Neuronal stem cell (in vitro differentiated cells): ENCODE results near the gene RRBP1.

Source experiments
- DNase-seq: peaks from one replicate; pipeline ENCODE4 v3.0.0-alpha.2; 2013; ENCODE audit warnings: low spot score
- H2AFZ ChIP-seq: one replicate; pipeline ENCODE4 v1.6.1; 2013; ENCODE audit warnings: mild to moderate bottlenecking, low read length, inconsistent platforms
- H2AK5ac ChIP-seq: 2 replicates; pipeline ENCODE4 v1.6.1; 2013; ENCODE audit warnings: low read depth, mild to moderate bottlenecking, inconsistent platforms, low read length, moderate library complexity, mixed read lengths
- H2BK120ac ChIP-seq: 2 replicates; pipeline ENCODE4 v1.6.1; 2013; ENCODE audit warnings: low read depth, mild to moderate bottlenecking, inconsistent platforms, low read length, moderate library complexity, mixed read lengths
- H2BK12ac ChIP-seq: one replicate; pipeline ENCODE4 v1.6.1; 2013; ENCODE audit warnings: low read length, inconsistent platforms
- H2BK15ac ChIP-seq: 2 replicates; pipeline ENCODE4 v1.6.1; 2013; ENCODE audit warnings: mild to moderate bottlenecking, low read length, inconsistent platforms, mixed read lengths
- H2BK5ac ChIP-seq: one replicate; pipeline ENCODE4 v1.6.1; 2013; ENCODE audit warnings: inconsistent platforms, mild to moderate bottlenecking, low read length, moderate library complexity
- H3K14ac ChIP-seq: one replicate; pipeline ENCODE4 v1.6.1; 2013; ENCODE audit warnings: low read length, inconsistent platforms
- H3K18ac ChIP-seq: 2 replicates; pipeline ENCODE4 v1.6.1; 2013; ENCODE audit warnings: low read length, inconsistent platforms
- H3K23ac ChIP-seq: 2 replicates; pipeline ENCODE4 v1.6.1; 2013; ENCODE audit warnings: low read depth, mild to moderate bottlenecking, mixed read lengths, low read length, inconsistent platforms; ENCODE audit not compliant: poor library complexity
- H3K27ac ChIP-seq: replicated peaks from 3 replicates; pipeline ENCODE4 v1.5.1; 2013; ENCODE audit warnings: low read length, inconsistent platforms
- H3K27me3 ChIP-seq, 3 experiments: 2 replicates each; pipeline ENCODE4 v1.6.1; 2013; ENCODE audit warnings: low read length in 3 of 3, mild to moderate bottlenecking in 2 of 3, inconsistent platforms in 1 of 3, low read depth in 1 of 3, mixed read lengths in 1 of 3, moderate library complexity in 1 of 3; ENCODE audit not compliant: control insufficient read depth in 3 of 3, insufficient read depth in 3 of 3
- H3K36me3 ChIP-seq, 2 donors: replicated peaks in 1 of 2; 2 replicates each; pipeline ENCODE4 v1.6.1; 2013; ENCODE audit warnings: low read length in 2 of 2; ENCODE audit not compliant: control insufficient read depth in 2 of 2, insufficient read depth in 2 of 2
- H3K4ac ChIP-seq: 2 replicates; pipeline ENCODE4 v1.6.1; 2013; ENCODE audit warnings: inconsistent platforms, mild to moderate bottlenecking, low read length, moderate library complexity
- H3K4me1 ChIP-seq, 2 donors: 1 replicate in 1 of 2; 2 replicates in 1 of 2; pipeline ENCODE4 v1.6.1; 2013; ENCODE audit warnings: low read length in 2 of 2, low read depth in 1 of 2; ENCODE audit not compliant: control insufficient read depth in 2 of 2, insufficient read depth in 1 of 2
- H3K4me2 ChIP-seq: one replicate; pipeline ENCODE4 v1.6.1; 2013; ENCODE audit warnings: mild to moderate bottlenecking, low read length, inconsistent platforms; ENCODE audit not compliant: insufficient read depth, poor library complexity, severe bottlenecking
- H3K4me3 ChIP-seq, 2 donors: 2 replicates each; pipeline ENCODE4 v1.5.1; 2013; ENCODE audit warnings: low read length in 2 of 2, mild to moderate bottlenecking in 2 of 2, inconsistent platforms in 1 of 2, moderate library complexity in 1 of 2
- H3K79me1 ChIP-seq: one replicate; pipeline ENCODE4 v1.6.1; 2013; ENCODE audit warnings: low read depth, mild to moderate bottlenecking, inconsistent platforms, low read length, moderate library complexity
- H3K9ac ChIP-seq: one replicate; pipeline ENCODE4 v1.6.1; 2013; ENCODE audit warnings: mild to moderate bottlenecking, low read depth, low read length, inconsistent platforms; ENCODE audit not compliant: poor library complexity
- H3K9me3 ChIP-seq, 2 donors: replicated peaks in 1 of 2; 2 replicates each; pipeline versions ENCODE3 to v1.6.1; 2013; ENCODE audit warnings: low read length in 2 of 2, mild to moderate bottlenecking in 2 of 2, inconsistent platforms in 1 of 2, low read depth in 1 of 2, mixed read lengths in 1 of 2, moderate library complexity in 1 of 2; ENCODE audit not compliant: control insufficient read depth in 2 of 2, insufficient read depth in 1 of 2
- H4K8ac ChIP-seq: one replicate; pipeline ENCODE4 v1.6.1; 2013; ENCODE audit warnings: low read depth, mild to moderate bottlenecking, inconsistent platforms, low read length, moderate library complexity
- H4K91ac ChIP-seq: one replicate; pipeline ENCODE4 v1.6.1; 2013; ENCODE audit warnings: low read length, low read depth, mild to moderate bottlenecking, inconsistent platforms; ENCODE audit not compliant: poor library complexity
- WGBS, 2 donors: extraction: QIAGEN DNeasy Blood & Tissue Kit; methylation state at CpG; one replicate each; pipeline ENCODE4 v1.1.7; 2013; ENCODE audit warnings: missing lambda C conversion rate in 2 of 2, mixed read lengths in 1 of 2; ENCODE audit not compliant: insufficient read length in 2 of 2, insufficient replicate concordance in 1 of 2; ENCODE audit errors: extremely low coverage in 2 of 2; 5-methylcytosine and 5-hydroxymethylcytosine counted together

Gene RRBP1

DNA sequence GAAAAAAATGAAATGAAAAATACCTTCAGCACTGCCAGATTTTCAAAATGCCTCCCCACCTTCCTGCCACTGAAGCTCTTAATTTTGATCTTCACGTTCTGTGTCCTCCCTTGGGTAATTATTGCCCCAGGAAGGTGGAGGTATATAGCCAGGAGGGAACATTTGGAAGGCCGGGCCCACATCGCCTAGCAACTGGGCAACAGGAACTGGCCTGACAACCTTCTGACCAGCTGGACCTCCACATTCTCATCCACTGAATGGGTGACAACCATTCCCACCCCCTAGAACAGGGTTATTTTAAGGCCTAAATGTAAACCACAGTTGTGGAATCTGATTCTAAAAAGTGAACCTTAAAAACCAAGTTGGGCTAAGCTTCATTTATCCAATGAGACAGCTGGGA lies 3.2 kb downstream of the RRBP1 start:
- Histone ChIP-seq H3K79me1 (no peaks in the 10 kb centered on the region), H4K91ac (no peak overlapping the region), H3K27me3 (peaks cover 0 to 6% (median 0%) of the 10 kb centered on the region in 3 experiments), H2AK5ac (no peak overlapping the region), H3K4ac (no peak overlapping the region), H2BK15ac (no peak overlapping the region), H4K8ac (no peak overlapping the region), H2BK120ac (no peak overlapping the region), H2AFZ (no peak overlapping the region), H3K36me3 (no peaks in the 10 kb centered on the region), H3K9me3 (no peaks in the 10 kb centered on the region), H3K14ac (no peak overlapping the region), H3K23ac (no peak overlapping the region), H3K4me3 (no peak overlapping the region), H3K27ac (no peak overlapping the region), H2BK5ac (no peak overlapping the region), H2BK12ac (no peak overlapping the region), H3K18ac (no peak overlapping the region), H3K9ac (no peak overlapping the region), H3K4me2 (no peak overlapping the region), H3K4me1 (peaks cover 0 to 9% of the 10 kb centered on the region in 2 donors)
- no CpG with 5 or more reads among the region's 3 CpGs for whole genome bisulfite sequencing, 2 donors
- DNase-seq, result no peak

DNA sequence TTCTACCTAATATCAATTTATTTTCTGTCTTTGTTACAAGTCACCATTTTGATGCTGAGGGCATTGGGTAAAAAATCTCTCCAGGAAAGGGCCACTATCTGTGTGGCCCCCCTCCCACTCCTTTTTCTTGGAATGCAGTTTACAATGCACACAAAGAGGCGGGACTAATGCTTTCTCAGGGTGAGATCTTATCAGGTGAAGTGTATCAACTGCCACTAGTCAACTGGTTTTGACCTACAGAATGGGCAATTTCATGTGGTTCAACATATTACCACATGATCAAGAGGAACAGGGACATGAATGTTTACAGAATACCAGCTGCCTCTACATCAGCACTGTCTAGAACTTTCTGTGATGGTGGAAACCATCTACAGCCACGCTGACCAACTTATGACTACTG lies 3.7 kb downstream of the RRBP1 start:
- H3K27me3 ChIP-seq, result peaks cover 0 to under 1% (median 0%) of the 10 kb centered on the region in 3 experiments
- DNase-seq, result no peak
- H4K91ac ChIP-seq, result no peak overlapping the region
- no peak overlapping the region for H3K14ac ChIP-seq
- no peak overlapping the region for H2AFZ ChIP-seq
- no peak overlapping the region for H3K4me2 ChIP-seq
- no peaks in the 10 kb centered on the region for H3K9me3 ChIP-seq
- no CpG with 5 or more reads among the region's 2 CpGs for WGBS, 2 donors
- no peak overlapping the region for H2BK12ac ChIP-seq
- H3K4ac ChIP-seq, result no peak overlapping the region
- H2BK15ac ChIP-seq, result no peak overlapping the region
- no peak overlapping the region for H3K18ac ChIP-seq
- H3K9ac ChIP-seq, result no peak overlapping the region
- no peak overlapping the region for H4K8ac ChIP-seq
- no peaks in the 10 kb centered on the region for H3K79me1 ChIP-seq
- H2AK5ac ChIP-seq, result no peak overlapping the region
- no peak overlapping the region for H3K4me3 ChIP-seq
- peaks cover 0 to 9% of the 10 kb centered on the region in 2 donors for H3K4me1 ChIP-seq
- no peak overlapping the region for H3K23ac ChIP-seq
- H2BK120ac ChIP-seq, result no peak overlapping the region
- no peak overlapping the region for H2BK5ac ChIP-seq
- H3K36me3 ChIP-seq, result no peaks in the 10 kb centered on the region
- H3K27ac ChIP-seq, result no peak overlapping the region

DNA sequence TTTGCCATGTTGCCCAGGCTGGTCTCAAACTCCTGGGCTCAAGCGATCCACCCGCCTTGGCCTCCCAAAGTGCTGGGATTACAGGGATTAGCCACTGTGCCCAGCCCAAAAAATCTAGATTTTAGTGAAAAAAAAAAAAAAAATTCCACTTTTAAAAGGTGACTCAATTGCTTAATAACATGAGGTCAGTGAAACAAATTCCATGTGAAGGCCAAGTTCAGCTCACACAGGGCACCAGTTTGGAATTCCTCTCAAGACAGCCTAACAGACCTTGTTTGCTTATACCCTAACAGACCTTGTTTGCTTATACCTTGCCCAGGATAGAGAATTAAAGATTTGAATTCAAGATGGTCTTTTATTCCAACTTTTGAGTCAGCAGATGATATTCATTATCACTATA lies 5.1 kb downstream of the RRBP1 start:
- H3K18ac ChIP-seq, result no peak overlapping the region
- no peak overlapping the region for H3K4ac ChIP-seq
- no peak for DNase-seq
- H2BK15ac ChIP-seq, result no peak overlapping the region
- no peak overlapping the region for H3K9ac ChIP-seq
- H3K27me3 ChIP-seq, result no peaks in the 10 kb centered on the region
- H3K4me2 ChIP-seq, result no peak overlapping the region
- no peak overlapping the region for H4K8ac ChIP-seq
- H2AFZ ChIP-seq, result no peak overlapping the region
- no peak overlapping the region for H2AK5ac ChIP-seq
- no peaks in the 10 kb centered on the region for H3K79me1 ChIP-seq
- no peak overlapping the region for H3K4me3 ChIP-seq
- no peak overlapping the region for H2BK120ac ChIP-seq
- H3K4me1 ChIP-seq, result peaks cover 0 to 7% of the 10 kb centered on the region in 2 donors
- H3K36me3 ChIP-seq, result no peaks in the 10 kb centered on the region
- no peak overlapping the region for H3K23ac ChIP-seq
- H2BK5ac ChIP-seq, result no peak overlapping the region
- no peaks in the 10 kb centered on the region for H3K9me3 ChIP-seq
- no peak overlapping the region for H3K27ac ChIP-seq
- H4K91ac ChIP-seq, result no peak overlapping the region
- no peak overlapping the region for H2BK12ac ChIP-seq
- no peak overlapping the region for H3K14ac ChIP-seq
- WGBS, 2 donors, result no CpG with 5 or more reads among the region's 2 CpGs

DNA sequence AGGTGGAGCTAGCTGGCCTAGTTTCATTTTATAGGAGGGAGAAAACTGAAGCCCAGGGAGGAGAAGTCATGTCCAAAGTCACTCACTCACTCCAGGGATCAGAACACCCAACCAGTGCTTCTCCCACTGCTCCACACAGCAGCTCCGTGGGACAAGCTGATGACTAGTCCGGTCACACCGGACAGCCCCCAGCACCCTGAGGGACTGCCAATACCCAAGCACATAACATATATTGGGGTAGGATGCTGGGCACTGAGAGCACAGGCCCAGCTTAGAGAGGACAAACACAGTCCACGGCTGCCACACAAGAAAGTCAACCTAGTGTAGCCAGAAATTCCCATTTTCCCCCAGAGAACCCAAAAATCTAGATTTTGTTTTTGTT lies 5.7 kb downstream of the RRBP1 start:
- Histone ChIP-seq H3K36me3 (no peaks in the 10 kb centered on the region), H3K23ac (no peak overlapping the region), H3K4me1 (peaks cover 0 to 7% of the 10 kb centered on the region in 2 donors), H3K14ac (no peak overlapping the region), H2AFZ (no peak overlapping the region), H3K4ac (no peak overlapping the region), H3K9me3 (no peaks in the 10 kb centered on the region), H2AK5ac (no peak overlapping the region), H3K27me3 (no peaks in the 10 kb centered on the region), H2BK5ac (no peak overlapping the region), H4K8ac (no peak overlapping the region), H3K18ac (no peak overlapping the region), H3K4me2 (no peak overlapping the region), H3K79me1 (no peaks in the 10 kb centered on the region), H3K9ac (no peak overlapping the region), H2BK120ac (no peak overlapping the region), H4K91ac (no peak overlapping the region), H3K4me3 (no peak overlapping the region), H2BK12ac (no peak overlapping the region), H3K27ac (no peak overlapping the region), H2BK15ac (no peak overlapping the region)
- WGBS, 2 donors, result no CpG with 5 or more reads among the region's 4 CpGs
- no peak for DNase-seq
